Suprapubic skin (tissue), 3 donors: ENCODE measurements around the gene JDP2.
"Not testable (repeated sequence)": the region's sequence is repeated elsewhere in the genome, so short reads cannot be mapped to it uniquely, and the experiment has no call there.

ENCODE experiments used
- EP300 ChIP-seq: sonication (generic); formaldehyde crosslinking; IDR thresholded peaks from one replicate; pipeline ENCODE4 v1.6.1; 2017; ENCODE audit warnings: antibody characterized with exemption
- TF ChIP-seq, protein P1 (sequence below), 2 donors: fragments of 200-600 bp in 1 of 2; fragments of 450-650 bp in 1 of 2; sonication (generic) in 1 of 2; IDR thresholded peaks; one replicate each; pipeline ENCODE4 v1.5.1; 2016 to 2019; ENCODE audit warnings: antibody characterized with exemption in 2 of 2, mild to moderate bottlenecking in 1 of 2, moderate library complexity in 1 of 2

DNA sequence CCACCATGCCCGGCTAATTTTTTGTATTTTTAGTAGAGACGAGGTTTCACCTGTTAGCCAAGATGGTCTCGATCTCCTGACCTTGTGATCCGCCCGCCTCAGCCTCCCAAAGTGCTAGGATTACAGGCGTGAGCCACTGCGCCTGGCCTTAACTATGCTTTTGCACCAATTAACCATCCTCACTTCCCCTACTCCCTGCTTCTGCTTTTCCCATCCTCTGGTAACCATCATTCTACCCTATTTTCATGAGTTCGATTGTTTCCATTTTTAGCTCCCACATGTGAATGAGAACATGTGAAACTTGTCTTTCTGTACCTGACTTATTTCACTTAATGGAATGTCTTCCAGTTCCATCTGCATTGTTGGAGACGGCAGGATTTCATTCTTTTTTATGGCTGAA lies 44.6 kb upstream of the JDP2 start:
- TF ChIP-seq, protein P1, sequence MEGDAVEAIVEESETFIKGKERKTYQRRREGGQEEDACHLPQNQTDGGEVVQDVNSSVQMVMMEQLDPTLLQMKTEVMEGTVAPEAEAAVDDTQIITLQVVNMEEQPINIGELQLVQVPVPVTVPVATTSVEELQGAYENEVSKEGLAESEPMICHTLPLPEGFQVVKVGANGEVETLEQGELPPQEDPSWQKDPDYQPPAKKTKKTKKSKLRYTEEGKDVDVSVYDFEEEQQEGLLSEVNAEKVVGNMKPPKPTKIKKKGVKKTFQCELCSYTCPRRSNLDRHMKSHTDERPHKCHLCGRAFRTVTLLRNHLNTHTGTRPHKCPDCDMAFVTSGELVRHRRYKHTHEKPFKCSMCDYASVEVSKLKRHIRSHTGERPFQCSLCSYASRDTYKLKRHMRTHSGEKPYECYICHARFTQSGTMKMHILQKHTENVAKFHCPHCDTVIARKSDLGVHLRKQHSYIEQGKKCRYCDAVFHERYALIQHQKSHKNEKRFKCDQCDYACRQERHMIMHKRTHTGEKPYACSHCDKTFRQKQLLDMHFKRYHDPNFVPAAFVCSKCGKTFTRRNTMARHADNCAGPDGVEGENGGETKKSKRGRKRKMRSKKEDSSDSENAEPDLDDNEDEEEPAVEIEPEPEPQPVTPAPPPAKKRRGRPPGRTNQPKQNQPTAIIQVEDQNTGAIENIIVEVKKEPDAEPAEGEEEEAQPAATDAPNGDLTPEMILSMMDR (IDR thresholded peaks at IDR 0.05), result not testable (repeated sequence)
- not testable (repeated sequence) for TF ChIP-seq EP300
